Neural progenitor cell (in vitro differentiated cells): ENCODE measurements around the gene GLIS2.

Source experiments
- EZH2 ChIP-seq: fragments of 200-600 bp; sonication (generic); IDR thresholded peaks from 2 replicates; pipeline ENCODE4 v1.6.1; 2017; ENCODE audit warnings: antibody characterized with exemption, mild to moderate bottlenecking, moderate library complexity
- EZH2phosphoT487 ChIP-seq: fragments of 200-600 bp; sonication (generic); IDR thresholded peaks from 2 replicates; pipeline ENCODE4 v1.6.1; 2017; ENCODE audit warnings: antibody characterized with exemption
- TF ChIP-seq, protein P1 (sequence below): fragments of 200-600 bp; sonication (generic); IDR thresholded peaks from 2 replicates; pipeline ENCODE4 v1.5.1; 2017; ENCODE audit warnings: antibody characterized with exemption, mild to moderate bottlenecking

DNA sequence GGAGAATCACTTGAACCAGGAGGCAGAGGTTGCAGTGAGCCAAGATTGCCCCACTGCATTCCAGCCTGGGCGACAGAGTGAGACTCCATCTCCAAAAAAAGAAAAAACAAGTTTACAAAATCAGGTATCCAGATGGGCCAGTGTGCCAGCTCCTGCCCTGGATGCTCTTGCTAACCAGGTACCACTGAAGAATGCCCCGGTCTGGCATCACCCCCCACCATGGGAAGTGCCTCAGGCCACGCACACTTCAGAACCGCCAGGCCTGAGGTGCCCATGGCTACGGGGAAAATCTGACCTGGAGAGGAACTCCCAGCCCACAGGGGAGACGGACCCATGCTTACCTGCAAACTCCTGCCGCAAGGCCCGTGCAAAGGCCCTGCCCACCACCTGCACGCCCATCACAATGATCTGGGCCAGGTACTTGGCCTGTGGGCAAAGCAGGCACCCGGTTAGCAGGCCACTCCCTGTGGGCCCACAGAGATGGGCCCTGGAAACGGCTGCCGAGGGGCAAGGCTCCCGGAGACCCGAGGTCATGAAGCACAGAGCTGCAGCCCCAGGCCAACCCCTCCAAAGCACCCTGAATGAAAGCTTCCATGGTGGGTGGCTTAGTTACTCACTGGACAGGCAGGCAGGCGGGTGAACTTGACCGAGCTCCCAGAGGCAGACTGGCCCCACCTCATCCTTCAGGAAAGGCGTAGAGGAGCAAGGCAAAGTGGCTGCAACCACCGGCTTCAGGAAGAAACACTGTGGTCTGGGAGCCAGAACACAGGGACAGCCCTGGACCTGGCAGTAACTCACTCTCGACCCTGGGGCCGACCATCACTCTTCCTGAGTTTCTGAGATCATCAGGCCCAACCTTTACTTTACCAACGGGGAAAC, 27.2 kb downstream of the GLIS2 start:
- TF ChIP-seq, protein P1, sequence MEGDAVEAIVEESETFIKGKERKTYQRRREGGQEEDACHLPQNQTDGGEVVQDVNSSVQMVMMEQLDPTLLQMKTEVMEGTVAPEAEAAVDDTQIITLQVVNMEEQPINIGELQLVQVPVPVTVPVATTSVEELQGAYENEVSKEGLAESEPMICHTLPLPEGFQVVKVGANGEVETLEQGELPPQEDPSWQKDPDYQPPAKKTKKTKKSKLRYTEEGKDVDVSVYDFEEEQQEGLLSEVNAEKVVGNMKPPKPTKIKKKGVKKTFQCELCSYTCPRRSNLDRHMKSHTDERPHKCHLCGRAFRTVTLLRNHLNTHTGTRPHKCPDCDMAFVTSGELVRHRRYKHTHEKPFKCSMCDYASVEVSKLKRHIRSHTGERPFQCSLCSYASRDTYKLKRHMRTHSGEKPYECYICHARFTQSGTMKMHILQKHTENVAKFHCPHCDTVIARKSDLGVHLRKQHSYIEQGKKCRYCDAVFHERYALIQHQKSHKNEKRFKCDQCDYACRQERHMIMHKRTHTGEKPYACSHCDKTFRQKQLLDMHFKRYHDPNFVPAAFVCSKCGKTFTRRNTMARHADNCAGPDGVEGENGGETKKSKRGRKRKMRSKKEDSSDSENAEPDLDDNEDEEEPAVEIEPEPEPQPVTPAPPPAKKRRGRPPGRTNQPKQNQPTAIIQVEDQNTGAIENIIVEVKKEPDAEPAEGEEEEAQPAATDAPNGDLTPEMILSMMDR, result no peak
- TF ChIP-seq EZH2 (no peak), EZH2phosphoT487 (no peak)
